Posterior vena cava (tissue), 2 donors: Measurements from ENCODE around the gene CDKN2B-AS1. TPM values are rescaled to one million over a fixed set of nuclear protein-coding genes. Genes with fewer than 3 reads are reported as not detected.

Source experiments
- DNase-seq: peaks from one replicate; pipeline ENCODE4 v3.0.0-alpha.2; 2020; ENCODE audit warnings: low spot score
- intact Hi-C, 2 donors: fragments of 100-400 bp; cut with DNase I; formaldehyde crosslinking; loops; one replicate each; pipeline versions ENCODE4 v1.14.1 to v1.14.2; 2022 to 2023
- total RNA-seq, 2 donors: library from RNA; stranded (reverse); fragmentation: NEBNext Ultra II Directional; extraction: Animal tissue kit (Norgen Biotek cat#: 25700); gene quantifications; one replicate each; pipeline ENCODE4 v1.2.1, GENCODE V29; 2021
- donor health status: DM: yes; HTN: yes; CAD: no.
- donor health status: DM: yes; HTN: yes; CAD: no.

CDKN2B-AS1 gene
- total RNA-seq, 2 donors from 2014 or later, result 0.65 to 1.00 TPM

DNA sequence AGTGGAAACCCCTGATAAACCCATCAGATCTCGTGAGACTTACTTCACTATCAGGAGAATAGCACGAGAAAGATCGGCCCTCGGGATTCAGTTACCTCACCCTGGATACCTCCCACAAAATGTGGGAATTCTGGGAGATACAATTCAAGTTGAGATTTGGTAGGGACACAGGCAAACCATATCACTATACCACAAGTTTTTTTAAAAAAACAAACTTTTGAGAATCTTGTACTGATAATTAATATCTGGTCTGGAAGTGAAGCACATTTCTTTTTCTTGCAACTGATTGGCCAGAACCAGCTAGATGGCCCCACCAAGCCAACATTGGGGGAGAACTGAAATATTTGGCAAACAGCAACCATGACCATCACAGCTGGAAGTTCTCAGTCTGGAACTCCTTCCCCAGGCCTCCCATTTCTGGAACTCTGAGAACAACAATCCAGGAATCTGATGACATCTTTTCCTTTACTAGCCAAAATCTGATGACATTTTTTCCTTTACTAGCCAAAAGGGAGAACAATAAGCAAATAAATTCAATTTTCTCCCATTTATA is 66.3 kb downstream of the CDKN2B-AS1 start:
- intact Hi-C loops, result no loop called here
- no peak for DNase-seq

DNA sequence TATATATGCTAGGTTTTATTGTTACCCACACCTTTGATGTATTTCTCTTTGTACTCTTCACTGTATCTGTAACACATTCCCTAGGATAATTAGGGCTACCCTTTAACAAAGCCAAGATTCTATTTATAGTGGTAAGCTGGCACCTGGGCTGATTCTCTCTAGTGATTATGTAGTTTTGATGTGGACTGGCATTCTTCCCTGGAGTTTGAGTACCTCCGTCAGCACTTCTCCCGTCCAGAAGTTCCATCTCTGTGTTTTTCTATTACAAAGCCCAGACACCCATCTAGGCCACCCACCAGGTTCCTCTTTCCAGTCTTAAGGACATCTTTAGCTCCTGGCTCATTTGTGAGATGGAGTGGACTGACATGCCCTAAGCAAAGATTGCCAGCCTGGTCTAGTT is 70.4 kb downstream of the CDKN2B-AS1 start:
- intact Hi-C loops, result no loop called here

DNA sequence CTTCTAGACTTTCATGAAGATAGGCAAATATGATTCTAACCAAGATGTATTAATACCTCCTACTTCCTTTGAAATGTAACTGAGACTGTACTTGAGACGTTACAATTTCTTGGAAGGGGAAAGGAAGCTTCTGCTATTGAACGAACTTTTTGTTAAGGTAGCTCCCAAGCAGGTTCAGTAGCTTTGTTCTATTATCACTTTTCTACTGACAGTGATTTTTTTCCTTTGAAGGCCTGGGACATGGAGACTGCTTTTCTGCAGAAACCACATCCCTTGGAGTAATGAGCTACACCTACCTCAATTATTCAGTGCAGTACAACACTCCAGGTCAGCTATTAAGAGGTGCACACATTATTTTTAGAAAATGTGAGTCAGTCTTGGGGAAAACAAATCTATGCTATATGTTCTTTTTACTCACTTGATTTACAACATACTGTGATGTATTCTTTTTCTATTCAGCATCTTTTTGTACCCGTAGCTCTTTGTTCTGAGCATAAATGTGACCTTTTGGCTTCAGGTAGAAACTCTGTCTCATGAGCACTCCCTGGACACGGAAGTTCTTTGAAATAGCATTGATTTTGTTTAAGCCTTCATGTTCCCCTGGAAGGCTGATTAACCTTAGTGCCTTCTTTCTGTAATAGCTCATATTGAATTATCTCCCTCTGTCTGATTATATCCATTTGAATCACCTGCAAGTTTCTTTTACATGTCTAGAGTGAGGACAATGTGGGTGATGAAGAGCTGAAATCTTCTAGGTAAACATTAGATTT is 71.0 kb downstream of the CDKN2B-AS1 start:
- intact Hi-C loops, result no loop called here
- DNase-seq, result no peak

More for the DNA sequence above, 70.4 kb downstream of the CDKN2B-AS1 start:
- DNase-seq, result no peak

DNA sequence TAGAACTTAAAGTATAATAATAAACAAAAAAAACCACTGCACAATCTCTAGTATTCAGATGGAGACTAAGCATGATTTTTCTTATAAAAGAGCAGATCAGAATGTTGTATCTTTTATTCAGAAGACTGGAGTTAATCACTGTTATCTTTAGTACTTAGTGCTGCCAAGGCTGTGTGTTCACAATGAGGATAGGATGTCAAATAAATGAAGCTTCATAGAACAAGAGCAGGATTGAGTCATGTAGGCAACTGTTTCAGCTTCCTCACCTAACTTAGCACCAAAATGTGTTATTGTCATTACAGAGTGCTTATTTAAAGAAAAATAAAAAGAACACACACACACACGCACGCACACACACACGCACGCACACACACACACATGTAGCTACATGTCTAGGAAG is 72.6 kb downstream of the CDKN2B-AS1 start:
- DNase-seq, result no peak
- intact Hi-C loops, result no loop called here

DNA sequence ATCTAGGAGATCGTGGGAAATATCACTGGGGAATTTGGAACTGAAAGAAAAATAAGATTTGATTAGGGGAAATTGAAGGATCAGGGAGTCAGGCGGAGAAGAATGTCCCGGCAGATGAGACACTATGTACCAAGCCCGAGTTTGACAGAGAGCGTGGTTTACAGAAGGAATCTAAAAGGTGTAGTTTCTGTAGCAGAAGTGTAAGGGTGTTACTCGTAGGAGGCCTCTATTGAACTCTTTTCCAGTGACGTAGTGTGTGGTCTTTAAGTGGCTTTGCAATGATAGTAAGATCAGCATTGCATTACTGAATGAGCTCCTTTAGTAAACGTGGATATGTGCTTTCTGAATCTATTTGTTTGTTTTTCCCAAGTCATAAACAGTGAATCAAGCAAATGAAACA is 73.8 kb downstream of the CDKN2B-AS1 start:
- DNase-seq, result no peak
- intact Hi-C loops, result no loop called here

DNA sequence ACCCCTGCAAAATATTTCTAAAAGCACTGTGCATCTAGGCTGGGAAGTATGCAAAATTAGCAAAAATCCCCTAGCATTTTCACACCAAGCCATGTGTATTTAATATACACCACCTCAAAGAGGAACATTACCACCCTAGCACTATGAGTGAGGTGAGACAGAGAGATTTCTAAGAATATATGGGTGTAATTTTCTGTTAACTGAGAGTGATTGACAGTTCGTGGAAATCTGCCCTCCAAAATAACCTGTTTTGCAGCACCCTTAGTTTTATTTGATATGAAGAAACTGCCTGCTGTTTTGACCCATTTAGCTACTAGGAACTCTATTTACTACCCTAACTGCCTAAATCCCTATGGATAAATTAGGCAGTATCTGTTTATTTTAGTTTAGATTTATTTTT is 78.8 kb downstream of the CDKN2B-AS1 start:
- intact Hi-C loops, result no loop called here

DNA sequence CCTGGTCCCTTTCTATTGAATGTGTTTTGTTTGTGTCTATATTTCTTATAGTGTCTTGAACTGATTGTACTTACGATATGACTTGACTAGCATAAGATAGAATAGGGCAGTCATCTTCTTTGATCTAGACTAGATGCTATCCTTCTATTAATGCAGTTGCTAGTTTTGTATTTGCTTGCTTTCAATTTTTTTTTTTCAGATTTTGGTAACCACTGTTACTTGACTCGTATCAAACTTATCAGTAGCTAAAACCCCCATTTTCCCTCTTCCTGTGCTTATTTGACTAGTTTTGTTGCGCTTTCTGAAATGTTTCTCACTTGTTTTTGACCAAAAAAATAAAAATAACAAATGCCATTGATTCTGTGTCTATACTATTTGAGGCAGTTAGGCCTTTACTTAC is 83.5 kb downstream of the CDKN2B-AS1 start:
- intact Hi-C loops, result no loop called here
- no peak for DNase-seq

More for the DNA sequence above, 78.8 kb downstream of the CDKN2B-AS1 start:
- no peak for DNase-seq

DNA sequence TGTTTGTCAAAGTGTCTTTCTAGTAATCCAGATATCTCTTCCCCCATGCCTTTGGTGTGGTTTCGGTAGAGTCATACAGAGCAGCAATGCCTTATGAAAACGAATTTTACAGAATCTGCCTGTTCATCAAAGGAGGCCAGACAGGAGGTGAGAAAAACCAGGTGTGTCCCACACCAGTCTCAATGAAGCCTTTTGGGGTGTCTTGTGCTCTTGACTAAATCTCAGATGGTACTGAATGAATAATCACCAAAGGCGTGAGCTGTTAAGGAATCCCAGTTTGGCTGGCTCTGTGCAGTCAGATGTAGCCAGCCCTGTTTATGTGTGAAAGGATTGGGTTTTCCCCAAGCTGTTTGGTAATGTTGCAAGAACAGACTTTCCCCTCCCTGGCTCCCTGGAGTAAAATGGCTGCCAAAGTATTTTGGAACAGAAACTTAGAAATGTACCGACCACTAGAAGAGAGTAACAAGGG is 85.3 kb downstream of the CDKN2B-AS1 start:
- intact Hi-C loops, result no loop called here
- no peak for DNase-seq

DNA sequence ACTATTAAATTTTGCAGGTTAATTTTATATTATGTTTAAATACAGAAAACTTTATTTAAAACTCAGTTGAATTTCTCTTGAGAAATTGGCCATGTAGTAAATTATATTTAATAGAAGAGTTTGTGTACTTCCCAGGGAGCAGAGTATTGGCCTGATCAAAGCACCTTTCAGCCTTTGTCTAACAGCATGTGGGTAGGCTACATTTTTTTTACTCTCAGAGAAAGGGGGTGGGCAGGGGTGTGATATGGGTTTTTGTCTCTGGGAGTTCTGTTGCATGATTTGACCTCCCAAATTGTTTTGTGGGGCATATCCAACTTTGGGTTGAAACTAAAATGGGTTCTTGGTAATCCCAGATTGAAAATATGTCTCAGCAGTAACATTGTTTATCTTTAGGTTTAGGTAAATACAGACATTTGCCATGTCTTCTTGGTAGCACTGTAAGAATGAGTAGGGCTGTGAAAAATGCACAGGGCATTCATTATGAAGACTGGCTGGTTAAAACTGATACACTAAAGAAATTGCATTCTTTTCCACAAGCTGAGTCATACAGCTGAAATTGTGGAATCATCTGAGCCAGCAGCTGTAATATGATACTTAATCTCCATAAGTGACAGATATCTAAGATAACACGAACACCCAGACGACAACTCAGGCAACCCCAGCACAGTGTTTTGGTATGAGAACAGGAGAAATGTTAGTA is 89.9 kb downstream of the CDKN2B-AS1 start:
- intact Hi-C loops, result no loop called here
- DNase-seq, result no peak

DNA sequence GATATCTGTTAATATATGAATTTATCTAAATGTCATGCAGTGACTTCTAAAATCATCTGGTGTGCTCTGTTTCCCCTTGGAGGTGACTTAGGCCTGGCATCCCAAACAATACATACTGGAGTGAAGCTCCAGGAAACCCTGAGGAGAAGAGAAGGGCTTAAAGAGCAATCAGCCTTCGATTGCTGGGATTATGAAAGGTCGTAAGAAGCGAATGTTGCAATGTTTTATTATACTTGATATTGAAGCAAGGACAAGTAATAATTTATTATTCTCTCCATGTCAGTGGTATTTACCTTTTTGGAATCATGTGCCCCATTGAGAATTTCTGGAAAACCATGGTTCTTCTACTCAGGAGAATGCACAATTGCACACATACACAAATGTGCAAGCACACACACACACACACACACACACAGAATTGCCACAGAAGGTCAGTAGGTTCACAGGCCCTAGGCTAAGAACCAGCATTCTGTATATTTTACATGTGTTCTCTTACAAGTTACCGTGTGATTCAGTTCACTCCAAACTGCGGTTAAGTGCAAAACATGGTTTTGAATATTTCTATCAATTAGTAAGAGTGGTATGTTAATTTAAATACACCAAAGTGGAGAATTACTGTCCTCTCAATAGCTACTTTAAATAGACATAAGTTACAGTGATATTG is 93.6 kb downstream of the CDKN2B-AS1 start:
- intact Hi-C loops, result no loop called here
- DNase-seq, result no peak

DNA sequence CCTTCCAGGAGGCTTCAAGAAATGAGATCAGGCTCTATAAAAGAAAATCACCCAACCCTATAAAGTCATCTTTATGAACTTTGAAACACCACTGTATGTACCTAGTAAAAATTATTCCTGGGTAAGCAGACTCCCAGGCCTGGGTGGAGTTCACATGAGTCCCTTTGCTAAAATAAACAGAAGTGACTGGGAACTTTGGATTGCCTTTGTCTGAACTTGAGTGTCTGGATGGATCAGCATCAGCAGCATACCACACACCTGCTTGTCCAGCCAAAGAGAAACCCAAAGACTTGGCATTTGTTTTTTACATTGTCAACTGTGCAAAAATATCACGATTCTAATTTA is 94.1 kb downstream of the CDKN2B-AS1 start:
- intact Hi-C loops, result no loop called here
- no peak for DNase-seq

DNA sequence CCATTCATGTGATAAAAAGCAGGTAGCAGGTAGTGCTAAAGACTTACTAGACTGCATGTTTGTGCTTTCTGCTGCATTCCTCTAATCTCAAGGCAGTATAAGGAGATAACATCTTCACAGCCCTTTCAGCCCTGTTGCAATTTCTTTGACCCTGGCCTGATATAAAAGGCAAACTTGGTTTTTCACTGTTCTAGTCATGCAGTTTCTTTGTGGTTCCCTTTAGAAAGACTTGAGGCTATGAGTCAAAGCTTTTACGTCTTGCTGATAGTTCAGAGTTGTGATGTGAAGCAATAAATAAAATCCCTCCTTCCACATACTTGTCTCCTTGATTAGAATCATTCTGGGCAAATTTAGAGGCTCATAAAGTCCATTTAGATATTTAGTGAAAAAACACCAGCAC is 103.1 kb downstream of the CDKN2B-AS1 start:
- no peak for DNase-seq
- intact Hi-C loops, result no loop called here

DNA sequence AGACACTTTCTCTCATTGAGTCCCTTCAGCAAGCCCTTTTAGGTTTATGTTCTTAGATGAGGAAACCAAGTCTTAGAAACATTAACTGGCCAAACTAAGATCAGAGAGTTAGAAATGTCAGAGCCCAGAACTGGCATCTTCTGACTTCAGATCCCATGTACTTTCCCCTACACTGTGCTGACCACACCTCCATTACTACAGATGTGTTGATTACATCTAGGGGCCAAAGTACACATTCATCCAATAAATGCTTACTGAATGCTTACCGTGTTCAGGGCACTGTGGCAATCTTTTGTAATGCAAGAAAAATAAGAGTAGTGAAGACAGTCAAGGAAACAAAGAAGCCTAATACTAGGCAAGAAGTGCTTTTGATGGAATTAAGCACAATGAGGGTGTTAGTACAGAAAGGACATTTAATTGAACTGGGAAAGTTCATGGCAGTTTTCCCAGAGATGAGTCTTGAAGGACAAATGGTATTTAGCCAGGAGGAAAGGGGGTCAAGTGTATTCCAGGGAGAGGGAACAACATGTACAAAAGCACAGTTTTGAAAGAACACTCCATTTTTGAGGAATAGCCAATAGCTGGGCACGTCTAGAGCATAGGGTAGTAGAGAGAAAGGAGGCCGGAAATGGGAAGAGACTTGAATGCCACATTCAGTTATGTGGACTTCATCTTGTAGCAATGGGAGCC is 104.2 kb downstream of the CDKN2B-AS1 start:
- intact Hi-C loops, result no loop called here
- DNase-seq, result no peak

DNA sequence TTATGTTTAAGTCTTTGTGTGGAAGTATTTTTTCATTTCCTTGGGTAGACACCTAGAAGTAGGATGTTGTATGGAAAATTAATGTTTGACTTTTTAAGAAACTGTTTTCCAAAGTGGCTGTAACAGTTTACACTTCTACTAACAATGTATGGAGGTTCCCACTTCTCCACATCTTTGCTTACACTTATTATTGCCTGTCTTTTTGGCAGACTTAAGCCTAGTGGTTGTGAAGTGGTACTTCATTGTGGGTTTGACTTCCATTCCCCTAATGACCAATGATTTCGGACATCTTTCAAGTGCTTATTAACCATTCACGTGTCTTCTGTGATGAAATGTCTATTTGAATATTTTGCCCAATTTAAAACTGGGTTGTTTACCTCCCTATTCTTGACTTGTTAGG is 106.0 kb downstream of the CDKN2B-AS1 start:
- intact Hi-C loops, result no loop called here
- DNase-seq, result no peak

DNA sequence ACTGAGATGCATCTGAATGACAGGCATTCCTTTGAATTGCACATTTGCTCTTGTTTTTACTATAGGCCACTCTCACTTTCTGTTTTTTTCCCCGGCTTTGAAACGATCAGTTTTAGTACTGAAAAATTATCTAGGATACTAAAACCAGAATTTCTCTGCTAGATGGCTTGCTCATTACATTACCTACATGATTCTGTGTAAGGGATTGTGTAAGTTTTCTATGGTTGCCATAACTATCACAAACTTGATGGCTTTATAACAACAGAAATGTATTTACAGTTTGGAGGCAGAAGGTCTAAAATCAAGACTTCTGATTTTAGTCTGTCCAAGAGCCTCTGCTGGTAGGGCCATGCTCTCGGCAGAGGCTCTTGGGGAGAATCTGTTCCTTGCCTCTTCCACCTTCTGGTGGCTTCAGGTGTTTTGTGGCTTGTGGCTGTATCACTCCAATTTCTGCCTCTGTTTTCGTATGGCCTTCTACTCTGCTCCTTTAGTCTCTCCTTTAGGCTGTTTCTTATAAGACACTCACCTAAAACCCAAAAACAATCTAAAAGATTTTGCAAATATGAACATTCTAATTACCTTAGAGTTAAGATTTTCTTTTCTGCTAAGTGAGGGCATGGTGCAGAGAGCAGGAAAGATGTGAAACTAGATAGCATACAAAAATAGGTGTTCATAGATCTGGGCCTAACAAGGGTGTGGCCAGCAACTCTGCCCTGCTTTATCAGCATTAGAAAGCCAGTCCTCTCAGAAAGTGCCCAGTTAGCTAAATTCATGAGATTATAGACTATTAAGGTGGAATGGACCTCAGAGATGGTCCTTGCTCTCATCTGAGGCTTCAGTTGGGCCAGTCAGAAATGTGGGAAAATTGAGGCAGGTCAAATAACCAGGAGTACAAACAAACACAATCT is 107.8 kb downstream of the CDKN2B-AS1 start:
- no peak for DNase-seq
- intact Hi-C loops, result no loop called here

DNA sequence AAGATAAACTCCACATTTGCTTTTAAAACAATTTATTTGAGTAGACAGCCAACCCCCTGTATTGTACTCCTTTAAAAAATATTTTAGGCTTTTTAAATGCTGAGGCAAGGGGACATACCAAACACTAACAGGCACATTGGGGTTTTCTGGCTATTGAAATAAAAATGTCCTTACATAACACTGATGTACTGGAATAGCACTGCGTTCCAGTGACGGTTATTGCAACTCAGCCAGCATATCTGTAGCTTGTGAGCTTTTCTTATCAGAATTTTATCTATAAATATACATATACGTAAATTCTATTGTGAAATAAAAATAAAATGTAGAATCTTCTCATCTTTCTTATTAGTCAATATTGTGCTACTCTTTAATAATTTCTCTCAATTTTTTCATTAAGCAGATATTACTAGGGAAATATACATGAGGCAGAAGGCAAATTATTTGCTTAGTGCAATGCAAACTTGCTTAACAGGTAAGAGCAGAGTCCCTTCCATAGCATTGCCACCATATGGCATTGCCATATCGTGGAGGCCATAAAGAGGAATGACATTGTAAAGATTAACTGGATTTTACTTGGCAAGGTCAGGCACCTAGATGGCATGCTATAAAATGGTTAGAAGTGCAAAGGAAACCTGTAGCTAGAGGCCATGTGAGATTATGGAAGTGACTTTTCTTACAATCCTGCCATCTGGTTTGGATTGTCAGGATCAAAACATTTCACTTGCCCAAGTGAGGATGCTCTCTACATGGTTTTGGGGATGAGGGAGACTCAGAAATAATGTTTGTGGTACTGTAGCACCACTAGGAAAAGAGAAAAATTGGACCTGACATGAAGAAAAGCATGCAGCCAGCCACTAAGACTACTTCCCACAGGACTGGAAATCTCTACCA is 109.3 kb downstream of the CDKN2B-AS1 start:
- intact Hi-C loops, result no loop called here
- no peak for DNase-seq

DNA sequence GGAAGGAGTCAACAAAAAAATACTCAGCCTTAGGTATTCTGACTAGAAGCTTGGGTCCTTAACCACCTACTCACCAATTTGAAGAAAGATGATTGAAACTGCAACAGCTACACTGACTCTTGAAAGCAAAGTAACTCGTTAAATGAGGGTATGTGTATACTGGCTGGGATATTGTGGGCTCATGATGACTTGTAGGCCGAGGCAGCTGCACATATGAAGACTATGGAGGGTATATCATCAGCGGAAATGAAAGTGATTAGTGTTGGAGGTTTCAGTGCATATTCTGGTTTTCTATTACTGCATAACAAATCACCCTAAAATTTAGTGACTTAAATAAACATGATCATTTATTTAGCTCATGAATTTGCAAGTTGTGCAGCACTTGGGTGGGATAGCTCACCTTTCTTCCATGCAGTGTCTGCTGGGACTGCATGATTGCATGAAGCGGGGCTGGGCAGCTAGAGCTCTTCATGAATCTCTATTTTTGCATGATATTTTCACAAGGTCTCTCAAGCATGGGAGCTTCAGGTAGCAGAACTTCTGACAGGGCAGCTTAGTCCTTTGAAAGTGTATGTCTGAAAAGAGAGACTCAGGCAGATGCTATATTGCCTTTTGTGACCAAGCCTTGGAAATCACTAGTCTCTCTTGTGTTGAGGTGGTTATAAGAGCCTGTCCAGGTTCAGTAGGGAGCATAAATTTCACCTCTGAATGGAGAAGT is 110.6 kb downstream of the CDKN2B-AS1 start:
- no peak for DNase-seq
- intact Hi-C loops, result no loop called here
